ENCODE measurements around the gene TTC4. TPM values are rescaled to one million over a fixed set of nuclear protein-coding genes. Genes with fewer than 3 reads are reported as not detected.

Gene TTC4
- total RNA-seq (2014; rRNA removed; shearing (Covaris generic)) = 11.6 and 12.6 TPM in 2 replicates

GRCh38 chr1:54715493-54716298, at the start of gene TTC4:
TTC4 (plus strand) TSS chr1:54715861; CDS start chr1:54715909, 48 bp downstream.
- peak; percentile 89 for DNase-seq (ENCODE audit: low spot score)

GRCh38 chr1:54666333-54666732, 49.3 kb upstream of the TTC4 start:
- no peak for DNase-seq (ENCODE audit: low spot score)

GRCh38 chr1:54667797-54668196, 47.9 kb upstream of the TTC4 start:
- DNase-seq (ENCODE audit: low spot score) = no peak

- no peak for DNase-seq (ENCODE audit: low spot score)
These were observed 47.1 kb upstream of the TTC4 start for GRCh38 chr1:54668567-54668966.

- peak; percentile 71 for DNase-seq (ENCODE audit: low spot score)
These were observed 43.6 kb upstream of the TTC4 start for GRCh38 chr1:54671985-54672608.

- no peak for DNase-seq (ENCODE audit: low spot score)
These were observed 36.7 kb upstream of the TTC4 start for GRCh38 chr1:54678776-54679643.

- DNase-seq (ENCODE audit: low spot score) = no peak
These were observed 36.0 kb upstream of the TTC4 start for GRCh38 chr1:54679706-54680105.

- DNase-seq (ENCODE audit: low spot score) = no peak
These were observed 35.3 kb upstream of the TTC4 start for GRCh38 chr1:54680387-54680786.

GRCh38 chr1:54681358-54681757, 34.3 kb upstream of the TTC4 start:
- peak; percentile 32 for DNase-seq (ENCODE audit: low spot score)

- DNase-seq (ENCODE audit: low spot score) = no peak
These were observed 32.2 kb upstream of the TTC4 start for GRCh38 chr1:54683453-54683852.

- DNase-seq (ENCODE audit: low spot score) = no peak
These were observed 30.2 kb upstream of the TTC4 start for GRCh38 chr1:54685335-54685905.

- no peak for DNase-seq (ENCODE audit: low spot score)
These were observed 29.5 kb upstream of the TTC4 start for GRCh38 chr1:54686155-54686554.

GRCh38 chr1:54694771-54695170, 20.9 kb upstream of the TTC4 start:
- DNase-seq (ENCODE audit: low spot score) = no peak

GRCh38 chr1:54695221-54695620, 20.4 kb upstream of the TTC4 start:
- no peak for DNase-seq (ENCODE audit: low spot score)

- DNase-seq (ENCODE audit: low spot score) = no peak
These were observed 19.9 kb upstream of the TTC4 start for GRCh38 chr1:54695764-54696163.

GRCh38 chr1:54696262-54696661, 19.4 kb upstream of the TTC4 start:
- DNase-seq (ENCODE audit: low spot score) = no peak

GRCh38 chr1:54697896-54698295, 17.8 kb upstream of the TTC4 start:
- no peak for DNase-seq (ENCODE audit: low spot score)

GRCh38 chr1:54698346-54698745, 17.3 kb upstream of the TTC4 start:
- no peak for DNase-seq (ENCODE audit: low spot score)

- no peak for DNase-seq (ENCODE audit: low spot score)
These were observed 15.6 kb upstream of the TTC4 start for GRCh38 chr1:54699936-54700525.

- DNase-seq (ENCODE audit: low spot score) = no peak
These were observed 14.6 kb upstream of the TTC4 start for GRCh38 chr1:54701066-54701465.

- no peak for DNase-seq (ENCODE audit: low spot score)
These were observed 13.7 kb upstream of the TTC4 start for GRCh38 chr1:54701996-54702395.
